Fibroblast of skin of abdomen (primary cell): ENCODE measurements around the gene WDR31.
"Not testable (repeated sequence)": the region's sequence is repeated elsewhere in the genome, so short reads cannot be mapped to it uniquely, and the experiment has no call there.

Experiments used
- DNase-seq: peaks from one replicate; pipeline ENCODE4 v3.0.0-alpha.2; 2013

The WDR31 gene

DNA sequence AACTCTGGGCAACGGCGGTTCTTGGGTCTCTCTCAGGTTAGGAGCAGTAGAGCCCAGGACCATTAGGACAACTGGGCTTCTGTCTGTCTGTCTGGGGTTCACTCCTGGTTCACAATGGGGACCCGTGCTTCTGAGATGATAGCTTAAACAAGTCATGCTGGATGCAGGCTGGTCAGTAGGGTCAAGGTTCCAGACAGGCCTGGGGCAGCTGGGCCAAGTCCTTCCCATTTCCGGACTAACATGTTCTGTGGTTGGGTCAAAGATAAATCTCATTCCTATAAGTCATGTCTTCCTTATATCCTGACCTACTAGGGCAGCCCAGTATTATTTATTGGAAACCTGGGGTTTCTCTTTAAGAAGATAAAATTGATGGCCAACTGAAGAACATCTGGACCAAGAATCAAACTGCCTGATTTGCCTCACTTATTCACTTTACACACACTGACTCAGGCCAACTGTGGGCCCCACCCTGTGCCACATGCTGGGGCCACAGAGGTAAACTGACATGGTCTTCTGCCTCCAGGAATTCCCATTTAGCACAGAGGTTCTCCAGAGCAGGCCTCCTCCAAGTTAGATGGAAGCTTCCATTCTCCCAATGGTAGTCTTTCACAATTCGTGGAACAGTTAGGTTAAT lies 28.4 kb upstream of the WDR31 start:
- DNase-seq = no peak

DNA sequence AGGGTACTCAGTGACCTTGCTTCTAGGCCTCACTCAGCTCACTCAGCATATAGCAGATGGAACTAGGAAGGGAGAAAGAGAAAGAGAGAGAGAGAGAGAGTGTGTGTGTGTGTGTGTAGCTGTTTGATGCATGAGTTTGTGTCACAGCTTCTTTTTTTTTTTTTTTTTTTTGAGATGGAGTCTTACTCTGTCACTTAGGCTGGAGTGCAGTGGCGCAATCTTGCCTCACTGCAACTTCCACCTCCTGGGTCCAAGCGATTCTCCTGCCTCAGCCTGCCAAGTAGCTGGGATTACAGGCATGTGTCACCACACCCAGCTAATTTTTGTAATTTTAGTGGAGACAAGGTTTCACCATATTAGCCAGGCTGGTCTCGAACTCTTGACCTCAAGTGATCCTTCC lies 25.6 kb upstream of the WDR31 start:
- DNase-seq = not testable (repeated sequence)

GRCh38 chr9:113364951-113365350 lies 24.9 kb upstream of the WDR31 start:
- no peak for DNase-seq

DNA sequence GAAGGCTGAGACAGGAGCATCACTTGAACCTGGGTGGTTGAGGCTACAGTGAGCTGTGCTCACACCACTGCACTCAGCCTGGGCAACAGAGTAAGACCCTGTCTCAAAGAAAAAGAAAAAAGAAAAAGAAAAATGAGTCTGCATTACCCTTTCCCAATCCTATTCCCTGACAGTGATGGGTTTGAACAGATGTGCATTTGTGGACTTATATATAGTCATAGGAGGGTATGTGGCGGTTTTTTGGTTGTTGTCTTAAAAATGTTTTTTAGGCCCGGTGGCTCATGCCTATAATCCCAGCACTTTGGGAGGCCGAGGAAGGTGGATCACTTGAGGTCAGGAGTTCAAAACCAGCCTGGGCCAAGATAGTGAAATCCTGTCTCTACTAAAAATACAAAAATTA lies 23.3 kb upstream of the WDR31 start:
- DNase-seq = no peak

GRCh38 chr9:113361304-113362018 lies 21.4 kb upstream of the WDR31 start:
- DNase-seq = peak; percentile 24

GRCh38 chr9:113360242-113360842 lies 20.3 kb upstream of the WDR31 start:
- DNase-seq = no peak

DNA sequence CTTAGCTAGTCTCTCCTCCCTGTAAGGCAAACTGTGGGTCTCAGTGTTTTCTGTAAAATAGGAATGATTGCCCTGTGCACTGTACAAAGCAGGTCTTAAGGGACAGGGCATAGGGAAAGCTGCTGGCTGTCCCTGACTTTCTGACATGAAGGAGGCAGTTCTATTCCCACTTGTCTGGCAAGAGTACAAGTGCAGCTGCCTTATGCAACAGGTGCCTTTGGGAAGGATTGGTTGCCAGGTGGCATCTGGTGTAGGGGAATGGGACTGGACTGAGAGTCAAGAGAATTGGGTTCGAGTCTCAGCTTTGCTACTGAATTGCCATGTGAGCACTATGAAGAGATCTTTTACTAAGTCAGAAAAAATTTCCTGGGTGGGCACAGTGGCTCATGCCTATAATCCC lies 19.3 kb upstream of the WDR31 start:
- DNase-seq = no peak

DNA sequence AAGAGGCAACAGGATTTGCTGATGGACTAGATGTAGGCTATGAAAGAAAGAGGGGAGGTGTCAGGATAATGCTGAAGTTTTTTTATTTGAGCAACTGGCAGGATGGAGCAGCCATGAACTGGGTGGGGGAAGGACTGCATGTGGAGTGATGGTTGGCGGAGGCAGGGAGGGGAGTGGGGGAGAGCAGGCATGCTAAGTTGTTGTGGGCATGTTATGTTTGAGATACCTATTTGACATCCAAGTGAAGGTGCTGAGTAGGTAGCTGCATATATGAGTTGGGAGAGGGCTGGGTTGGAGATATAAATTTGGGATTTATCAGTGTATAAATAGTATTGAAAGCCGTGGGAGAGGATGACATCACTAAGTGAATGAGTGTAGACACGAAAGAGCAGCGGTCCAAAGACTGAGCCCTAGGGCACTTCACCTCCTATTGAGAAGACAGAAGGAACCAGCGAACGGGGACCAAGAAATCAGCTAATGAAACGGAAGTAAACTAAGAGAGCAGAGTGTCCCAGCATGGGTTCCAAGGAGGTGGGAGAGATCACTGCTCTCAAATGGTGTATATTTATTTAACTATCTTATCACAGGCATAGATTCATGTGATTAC lies 16.7 kb upstream of the WDR31 start:
- DNase-seq = no peak

DNA sequence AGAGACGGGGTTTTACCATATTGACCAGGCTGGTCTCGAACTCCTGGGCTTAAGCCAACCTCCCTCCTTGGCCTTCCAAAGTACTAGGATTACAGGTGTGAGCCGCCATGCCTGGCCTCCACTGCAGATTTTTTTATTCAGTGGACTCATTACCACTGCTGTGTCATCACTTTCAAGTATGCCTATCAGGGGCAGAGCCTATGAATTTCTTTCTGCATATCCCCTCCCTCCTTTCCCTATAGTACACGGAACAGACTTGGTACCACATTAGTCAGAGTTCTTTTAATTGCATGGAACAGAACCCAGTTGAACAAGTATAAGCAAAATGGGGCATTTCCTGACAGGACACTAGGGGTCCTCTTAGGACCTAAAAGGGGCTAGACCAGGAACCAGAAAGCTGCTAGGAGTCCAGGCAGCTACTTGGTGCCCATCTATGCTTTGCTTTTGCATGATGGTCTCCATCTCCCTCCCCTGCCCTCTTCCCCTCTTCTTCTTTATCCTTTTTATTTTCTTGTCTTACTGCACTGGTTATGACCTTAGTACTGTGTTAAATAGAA lies 15.0 kb upstream of the WDR31 start:
- DNase-seq = no peak

DNA sequence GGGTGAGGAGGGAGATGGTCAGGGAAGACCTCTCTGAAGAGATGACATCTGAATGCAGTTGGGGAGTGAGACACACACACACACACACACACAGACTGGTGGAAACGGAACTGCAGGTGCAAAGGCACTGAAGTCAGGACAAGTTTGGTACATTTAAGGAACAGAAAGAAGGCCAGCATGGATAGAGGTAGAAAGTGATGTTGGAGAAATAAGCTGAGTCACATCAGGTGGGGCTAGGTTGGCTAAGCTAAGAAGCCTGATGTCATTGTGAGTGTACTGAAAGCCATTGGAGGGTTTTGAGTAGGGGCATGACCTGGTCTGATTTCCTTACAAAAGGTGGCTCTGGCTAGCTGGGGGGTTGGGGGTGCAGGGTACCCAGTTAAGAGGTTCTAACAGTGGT lies 12.3 kb upstream of the WDR31 start:
- no peak for DNase-seq

GRCh38 chr9:113352006-113352405 lies 11.9 kb upstream of the WDR31 start:
- no peak for DNase-seq

- DNase-seq = no peak
Observed at GRCh38 chr9:113350937-113351336, 10.9 kb upstream of the WDR31 start.

DNA sequence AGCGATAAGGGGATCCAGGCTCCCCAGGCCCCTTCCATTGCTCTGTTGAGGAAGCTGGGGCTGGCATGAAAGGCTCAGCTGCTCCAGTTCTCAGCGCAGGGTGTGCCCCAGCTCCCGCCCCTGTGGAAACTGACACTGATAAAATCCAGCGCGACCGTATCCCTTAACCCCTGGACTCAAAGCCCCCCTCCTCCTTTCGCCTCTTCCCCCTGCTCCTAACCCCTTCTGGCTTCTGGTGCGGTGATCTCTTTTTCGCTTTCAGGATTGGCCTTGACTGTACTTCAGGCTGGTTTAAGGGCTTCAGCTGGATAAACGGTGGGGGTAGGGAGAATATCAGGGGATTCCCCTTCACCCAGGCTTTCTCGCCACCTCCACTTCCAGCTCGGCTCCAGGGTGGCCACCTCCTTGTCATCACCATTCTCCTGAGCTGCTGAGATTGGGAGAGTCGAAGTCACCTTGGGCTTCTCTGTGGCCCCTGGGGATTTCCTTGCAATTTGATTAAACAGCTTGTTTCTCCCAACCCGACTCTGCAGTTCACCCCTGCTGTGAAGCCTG lies 10.1 kb upstream of the WDR31 start:
- no peak for DNase-seq

DNA sequence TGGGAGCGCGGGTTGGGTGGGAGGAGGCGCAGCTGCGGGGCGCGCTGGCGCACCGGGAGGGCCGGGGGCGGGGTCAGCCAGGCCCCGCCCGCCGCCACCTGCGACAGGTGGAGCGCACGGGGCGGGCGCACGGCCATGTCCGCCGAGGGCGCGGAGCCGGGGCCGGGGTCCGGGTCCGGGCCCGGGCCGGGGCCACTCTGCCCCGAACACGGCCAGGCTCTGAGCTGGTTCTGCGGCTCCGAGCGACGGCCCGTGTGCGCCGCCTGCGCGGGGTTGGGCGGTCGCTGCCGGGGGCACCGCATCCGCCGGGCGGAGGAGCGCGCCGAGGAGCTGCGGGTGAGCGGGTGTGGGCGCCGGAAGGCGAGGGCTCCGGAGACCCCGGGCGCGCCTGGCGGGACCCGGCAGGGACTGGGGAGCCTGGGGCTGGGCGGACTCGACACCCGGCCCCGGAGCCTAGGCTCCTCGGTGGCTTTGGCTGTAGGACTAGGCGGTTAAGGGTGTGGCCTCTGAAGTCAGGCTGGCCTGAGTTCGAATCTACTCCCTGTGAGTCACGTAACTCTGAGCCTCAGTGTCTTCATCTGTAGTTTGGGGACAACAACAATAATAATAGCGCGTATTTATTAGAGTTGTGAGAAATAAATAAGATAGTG lies 9.5 kb upstream of the WDR31 start, which contains the start of gene BSPRY:
BSPRY (plus strand) TSS at position 97 of the 650 bp plus-strand sequence; CDS start at position 136, 39 bp downstream.
- DNase-seq = no peak

GRCh38 chr9:113349066-113349444 lies 9.0 kb upstream of the WDR31 start:
- DNase-seq = no peak

GRCh38 chr9:113348437-113348836 lies 8.4 kb upstream of the WDR31 start:
- DNase-seq = no peak

GRCh38 chr9:113345671-113346070 lies 5.6 kb upstream of the WDR31 start:
- DNase-seq = no peak

DNA sequence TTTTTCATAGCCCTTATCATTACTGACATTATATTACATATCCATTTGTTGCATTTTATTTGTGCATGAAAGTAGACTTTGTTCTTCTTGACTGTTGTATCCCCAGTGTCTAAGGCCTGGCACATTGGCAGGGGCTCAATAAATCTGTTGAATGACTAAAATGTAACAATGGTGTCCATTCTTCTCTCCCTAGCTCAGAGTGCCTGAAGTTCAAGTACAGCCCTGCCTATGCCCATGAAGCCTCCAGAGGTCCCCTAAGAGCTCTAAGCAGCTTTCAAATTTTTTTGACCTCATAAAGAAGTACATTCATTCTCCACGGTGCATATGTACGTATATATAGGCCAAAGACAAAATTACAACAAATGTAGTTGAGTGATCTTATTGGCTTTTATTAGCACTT lies 5.1 kb upstream of the WDR31 start:
- no peak for DNase-seq

DNA sequence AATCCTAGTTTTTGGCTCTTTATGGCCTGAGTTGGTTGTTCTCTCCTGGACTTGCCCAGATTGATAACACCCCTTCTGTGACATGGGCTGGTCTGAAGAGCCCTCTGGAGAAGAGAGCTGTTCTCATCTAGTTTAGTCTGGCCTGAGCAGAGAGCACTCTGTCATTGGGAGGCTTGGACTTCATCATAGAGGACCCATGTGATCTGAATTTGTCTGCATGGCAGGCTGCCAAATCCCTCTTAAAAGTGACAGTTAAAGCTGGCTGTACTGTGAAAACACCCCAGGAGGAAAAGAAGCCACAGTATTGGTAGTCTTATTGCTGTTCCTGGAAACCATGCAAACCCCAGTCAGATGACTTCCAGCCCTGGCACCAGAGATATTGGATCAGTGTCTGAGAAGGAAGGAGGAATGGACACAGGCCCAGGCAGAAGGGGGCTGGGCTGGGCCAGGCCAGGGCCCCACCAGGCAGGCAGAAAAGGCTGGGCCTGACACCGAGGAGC lies 3.7 kb upstream of the WDR31 start:
- peak; percentile 13 for DNase-seq

DNA sequence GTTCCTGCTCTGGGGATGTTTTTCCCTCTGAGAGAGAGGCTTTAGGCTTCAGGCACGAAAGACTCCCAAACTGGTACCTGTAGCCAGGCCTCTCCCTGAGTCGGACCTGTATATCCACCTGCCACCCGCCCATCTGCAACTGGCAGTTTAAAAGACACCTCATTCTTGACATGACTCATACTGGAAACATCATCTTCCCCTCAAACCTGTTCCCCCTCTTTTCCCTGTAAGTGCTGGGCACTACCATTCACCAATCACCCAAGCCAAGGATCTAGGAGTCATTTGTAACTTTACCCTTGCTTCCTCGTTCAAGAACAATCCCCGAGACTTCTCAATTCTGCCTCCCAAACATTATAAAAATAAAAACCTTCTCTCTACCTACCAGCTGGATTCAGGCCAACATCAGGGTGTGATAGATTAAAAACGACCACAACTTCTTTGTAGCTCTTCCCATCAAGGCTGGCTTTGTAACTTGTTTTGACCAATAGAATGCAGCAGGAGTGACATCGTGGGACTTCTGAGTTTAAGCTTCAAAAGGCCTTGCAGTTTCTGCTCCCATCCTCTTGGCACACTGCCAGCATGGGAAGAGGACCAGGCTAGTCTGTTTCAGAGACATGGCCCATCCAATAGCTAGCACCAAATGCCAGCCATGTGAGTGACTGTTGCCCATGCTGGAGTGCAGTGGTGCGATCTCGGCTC lies 1.8 kb upstream of the WDR31 start:
- no peak for DNase-seq

- no peak for DNase-seq
Observed at GRCh38 chr9:113337714-113338113, 2.4 kb downstream of the WDR31 start.

DNA sequence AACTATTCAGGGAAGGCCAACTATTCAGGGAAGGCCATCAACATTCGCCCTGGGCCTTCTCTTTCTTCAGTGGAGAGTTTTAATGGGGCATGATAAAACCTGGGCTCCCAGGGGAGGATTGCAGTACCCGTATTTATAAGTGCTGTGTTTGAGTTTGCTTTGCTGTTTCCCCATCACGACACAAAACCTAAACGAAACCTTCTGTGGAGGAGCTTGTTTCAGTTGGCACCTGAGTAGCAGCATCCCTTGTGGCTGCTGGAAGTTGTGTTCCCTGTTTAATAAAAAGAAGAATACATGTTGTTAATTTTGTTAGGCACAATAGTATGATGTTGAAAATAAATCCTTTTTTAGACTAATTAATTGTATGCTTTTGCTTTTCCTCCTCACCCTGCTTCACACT lies 8.3 kb downstream of the WDR31 start:
- no peak for DNase-seq
